T-cell (primary cell): Measurements from ENCODE around the gene THSD7A. TPM values are rescaled to one million over a fixed set of nuclear protein-coding genes. Genes with fewer than 3 reads are reported as not detected.

ENCODE experiments used
- ATAC-seq, 4 experiments: fragments of 200-7000 bp in 3 of 4; fragments of 150-1000 bp in 1 of 4; cut with Tn5 transposase; replicated peaks in 1 of 4; 1 replicate in 3 of 4; 2 replicates in 1 of 4; pipeline ENCODE4 v1.10.0; 2021; ENCODE audit warnings: moderate library complexity in 3 of 4, mild to moderate bottlenecking in 2 of 4, moderate number of reproducible peaks in 1 of 4
- CTCF ChIA-PET, 2 donors: fragments of 300-600 bp; sonication (Branson Sonifier 250); formaldehyde crosslinking; loops; one replicate each; lab custom pipeline; 2022; ENCODE audit warnings: antibody characterized with exemption in 2 of 2; lab: Charles Lee
- POLR2A ChIA-PET, 2 donors: fragments of 300-600 bp; sonication (Branson Sonifier 250); formaldehyde crosslinking; loops; one replicate each; lab custom pipeline; 2022; ENCODE audit warnings: antibody characterized with exemption in 2 of 2; lab: Charles Lee
- DNase-seq, 35 experiments: peaks; one replicate each; pipeline versions ENCODE4 v3.0.0 to v3.0.0-alpha.2; 2013 to 2023
- H3K27ac ChIP-seq: one replicate; pipeline ENCODE4 v1.5.1; 2013; ENCODE audit warnings: low read length
- H3K27me3 ChIP-seq, 2 experiments: replicated peaks in 1 of 2; 1 replicate in 1 of 2; 2 replicates in 1 of 2; pipeline versions ENCODE4 v1.6.1 to v1.7.0; 2013; ENCODE audit warnings: low read length in 1 of 2, mixed read lengths in 1 of 2; ENCODE audit not compliant: control insufficient read depth in 2 of 2, insufficient read depth in 2 of 2; ENCODE audit errors: extremely low read depth in 1 of 2
- H3K36me3 ChIP-seq, 2 donors: 1 replicate in 1 of 2; 2 replicates in 1 of 2; pipeline versions ENCODE4 v1.6.1 to v1.7.0; 2013; ENCODE audit warnings: low read length in 1 of 2; ENCODE audit not compliant: control insufficient read depth in 2 of 2, insufficient read depth in 1 of 2; ENCODE audit errors: extremely low read depth in 1 of 2
- H3K4me1 ChIP-seq, 2 experiments: 1 replicate in 1 of 2; 2 replicates in 1 of 2; pipeline versions ENCODE4 v1.6.1 to v1.7.0; 2013; ENCODE audit warnings: low read length in 2 of 2, mixed read lengths in 1 of 2; ENCODE audit not compliant: insufficient read depth in 2 of 2, control insufficient read depth in 1 of 2; ENCODE audit errors: extremely low read depth in 1 of 2
- H3K4me3 ChIP-seq, 2 donors: 1 replicate in 1 of 2; 2 replicates in 1 of 2; pipeline versions ENCODE4 v1.5.1 to v1.7.0; 2013; ENCODE audit warnings: mild to moderate bottlenecking in 2 of 2, low read length in 1 of 2, moderate library complexity in 1 of 2; ENCODE audit not compliant: control insufficient read depth in 1 of 2; ENCODE audit errors: extremely low read depth in 1 of 2
- H3K9me3 ChIP-seq: 2 replicates; pipeline ENCODE4 v1.7.0; 2013
- H3K27ac Mint-ChIP-seq, 2 donors: one replicate each; pipeline ENCODE4 v1.8.0; 2020 to 2021; ENCODE audit warnings: mild to moderate bottlenecking in 2 of 2, mixed read lengths in 2 of 2
- H3K27me3 Mint-ChIP-seq, 2 donors: one replicate each; pipeline ENCODE4 v1.8.0; 2021 to 2022; ENCODE audit warnings: mixed read lengths in 2 of 2
- H3K36me3 Mint-ChIP-seq: one replicate; pipeline ENCODE4 v1.8.0; 2021; ENCODE audit warnings: mixed read lengths
- H3K4me1 Mint-ChIP-seq, 3 donors: one replicate each; pipeline ENCODE4 v1.8.0; 2020 to 2022; ENCODE audit warnings: mixed read lengths in 3 of 3, mild to moderate bottlenecking in 1 of 3
- H3K4me3 Mint-ChIP-seq, 3 donors: one replicate each; pipeline ENCODE4 v1.8.0; 2020 to 2022; ENCODE audit warnings: mild to moderate bottlenecking in 3 of 3, mixed read lengths in 3 of 3, moderate library complexity in 3 of 3
- H3K9me3 Mint-ChIP-seq, 3 donors: one replicate each; pipeline ENCODE4 v1.8.0; 2020 to 2022; ENCODE audit warnings: mixed read lengths in 3 of 3
- WGBS: methylation state at CpG from one replicate; pipeline ENCODE4 v1.1.5; 2013; ENCODE audit warnings: missing lambda C conversion rate; ENCODE audit not compliant: insufficient coverage; 5-methylcytosine and 5-hydroxymethylcytosine counted together
- total RNA-seq, 35 experiments: library from RNA in 6 of 35; stranded (reverse) in 6 of 35; fragments of 120-200 nt in 1 of 35; gene quantifications; one replicate each; pipeline versions ENCODE4 v1.2.1 to v1.2.4 and lab custom pipeline; 2013 to 2026

Gene THSD7A
- total RNA-seq, 5 donors from 2014 or later (not counting 1 experiment from before 2014, with no cell fraction given): 0.08 to 0.33 TPM; not detected in 3

- no peaks in the 10 kb centered on the region for H3K36me3 Mint-ChIP-seq
- peaks cover 22 to 25% of the 10 kb centered on the region in 2 donors for H3K27me3 Mint-ChIP-seq
- no peak for DNase-seq
- peaks cover 2 to 6% of the 10 kb centered on the region in 2 experiments for H3K27me3 ChIP-seq
- H3K36me3 ChIP-seq: no peaks in the 10 kb centered on the region
- no peak for ATAC-seq
- H3K27ac Mint-ChIP-seq: no peak overlapping the region
- no peaks in the 10 kb centered on the region for H3K9me3 ChIP-seq
- H3K4me1 Mint-ChIP-seq: peaks cover 0 to 14% (median 13%) of the 10 kb centered on the region in 3 donors
- ChIA-PET POLR2A (no interaction called here), CTCF (no interaction called here)
- no peaks in the 10 kb centered on the region for H3K4me1 ChIP-seq
- peaks cover 0 to 3% (median 0%) of the 10 kb centered on the region in 3 donors for H3K9me3 Mint-ChIP-seq
- H3K4me3 Mint-ChIP-seq: no peak overlapping the region
- no peak overlapping the region for H3K4me3 ChIP-seq
- H3K27ac ChIP-seq: no peak overlapping the region
Observed at GRCh38 chr7:11835260-11835659, 3.3 kb upstream of the THSD7A start.

DNA sequence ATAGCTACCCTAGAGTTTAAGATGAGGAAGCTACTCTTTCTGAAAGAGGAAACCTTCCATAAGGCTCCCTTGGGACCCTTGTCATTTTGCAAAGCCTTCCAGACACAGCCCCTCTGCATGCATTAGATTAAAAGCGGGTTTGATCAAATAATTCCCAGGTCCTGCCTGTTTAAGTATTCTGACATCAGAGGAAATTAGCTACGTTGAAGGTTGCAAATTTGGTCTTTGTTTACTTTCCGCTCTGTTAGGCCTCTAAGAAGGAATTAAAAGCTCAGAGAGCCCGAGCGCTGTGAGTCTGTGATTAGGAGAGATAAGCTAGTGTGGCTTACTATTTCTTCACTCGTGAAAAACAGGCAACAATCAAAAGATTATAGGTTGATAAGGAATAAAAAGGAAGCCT lies 1.4 kb upstream of the THSD7A start:
- Mint-ChIP-seq H3K36me3 (no peaks in the 10 kb centered on the region), H3K4me3 (no peak overlapping the region), H3K9me3 (peaks cover 0 to 3% (median 0%) of the 10 kb centered on the region in 3 donors), H3K4me1 (peaks cover 0 to 14% (median 13%) of the 10 kb centered on the region in 3 donors), H3K27ac (no peak overlapping the region), H3K27me3 (peaks cover 27 to 28% of the 10 kb centered on the region in 2 donors)
- WGBS: 33% methylated on average over 4 of the region's 6 CpGs
- POLR2A ChIA-PET: no interaction called here
- peaks cover 2% of the 10 kb centered on the region for H3K9me3 ChIP-seq
- CTCF ChIA-PET: interaction anchor here in 1 of 2 donors (0.6 kb wide), 1 partner anchor 80 kb away, joined by 4 read pairs; no protein-coding TSS in a partner anchor
- H3K27ac ChIP-seq: no peak overlapping the region
- H3K4me1 ChIP-seq: no peaks in the 10 kb centered on the region
- H3K27me3 ChIP-seq: peaks cover 2 to 6% of the 10 kb centered on the region in 2 experiments
- no peak overlapping the region for H3K4me3 ChIP-seq
- DNase-seq (no peak), ATAC-seq (no peak)
- H3K36me3 ChIP-seq: no peaks in the 10 kb centered on the region

DNA sequence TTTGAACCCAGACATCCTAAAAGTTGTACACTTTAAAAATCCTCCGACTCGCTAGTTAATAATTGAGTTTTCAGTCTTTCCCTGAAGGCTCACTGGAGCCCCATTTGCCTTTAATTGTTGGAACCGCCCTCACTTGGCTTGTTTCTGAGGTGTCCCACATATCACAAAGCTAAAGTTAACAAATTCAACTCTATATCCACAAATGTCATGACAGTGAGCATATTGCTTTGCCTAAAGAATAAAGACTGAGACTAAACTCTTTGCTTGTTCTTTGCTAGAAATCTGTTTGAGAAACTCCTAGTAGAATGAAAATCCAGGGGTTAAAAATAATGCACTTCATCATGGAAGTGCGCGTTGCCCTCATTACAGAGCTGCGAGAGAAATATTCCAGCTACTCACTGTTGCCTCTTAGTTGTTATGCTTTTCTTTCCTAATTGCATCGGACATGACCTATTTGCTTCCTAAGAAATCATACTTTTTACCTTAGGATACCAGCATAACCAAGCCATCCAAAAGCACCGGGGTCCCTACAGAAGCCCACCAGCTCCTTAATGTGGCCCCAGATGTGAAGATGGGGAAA lies 752 bp downstream of the THSD7A start:
- H3K27ac Mint-ChIP-seq: no peak overlapping the region
- H3K4me3 Mint-ChIP-seq: peak overlapping the region in 2 of 3 donors; percentile 21 to 40
- peaks cover 0 to 9% (median 0%) of the 10 kb centered on the region in 3 donors for H3K9me3 Mint-ChIP-seq
- H3K36me3 Mint-ChIP-seq: no peaks in the 10 kb centered on the region
- no peaks in the 10 kb centered on the region for H3K36me3 ChIP-seq
- H3K4me1 Mint-ChIP-seq: peaks cover 0 to 14% (median 13%) of the 10 kb centered on the region in 3 donors
- no peak for ATAC-seq
- POLR2A ChIA-PET: no interaction called here
- H3K27me3 Mint-ChIP-seq: peaks cover 27 to 37% of the 10 kb centered on the region in 2 donors
- peaks cover 2 to 6% of the 10 kb centered on the region in 2 experiments for H3K27me3 ChIP-seq
- no peaks in the 10 kb centered on the region for H3K4me1 ChIP-seq
- H3K4me3 ChIP-seq: peak overlapping the region in 1 of 2 donors; percentile 46
- peaks cover 2% of the 10 kb centered on the region for H3K9me3 ChIP-seq
- CTCF ChIA-PET: no interaction called here
- no peak for DNase-seq
- no peak overlapping the region for H3K27ac ChIP-seq
- WGBS: no CpG with 5 or more reads among the region's 8 CpGs

GRCh38 chr7:11830582-11831155 lies 1.3 kb downstream of the THSD7A start:
- Mint-ChIP-seq H3K9me3 (peaks cover 0 to 9% (median 0%) of the 10 kb centered on the region in 3 donors), H3K4me3 (peak overlapping the region in 1 of 3 donors; percentile 21), H3K27me3 (peaks cover 27 to 37% of the 10 kb centered on the region in 2 donors), H3K36me3 (no peaks in the 10 kb centered on the region), H3K4me1 (peaks cover 0 to 14% (median 13%) of the 10 kb centered on the region in 3 donors), H3K27ac (no peak overlapping the region)
- WGBS: 0% methylated on average over 3 of the region's 7 CpGs
- peaks cover 2 to 6% of the 10 kb centered on the region in 2 experiments for H3K27me3 ChIP-seq
- H3K36me3 ChIP-seq: no peaks in the 10 kb centered on the region
- ATAC-seq (no peak), DNase-seq (no peak)
- no peaks in the 10 kb centered on the region for H3K4me1 ChIP-seq
- ChIA-PET POLR2A (no interaction called here), CTCF (no interaction called here)
- H3K4me3 ChIP-seq: no peak overlapping the region
- no peak overlapping the region for H3K27ac ChIP-seq
- H3K9me3 ChIP-seq: peaks cover 2% of the 10 kb centered on the region

DNA sequence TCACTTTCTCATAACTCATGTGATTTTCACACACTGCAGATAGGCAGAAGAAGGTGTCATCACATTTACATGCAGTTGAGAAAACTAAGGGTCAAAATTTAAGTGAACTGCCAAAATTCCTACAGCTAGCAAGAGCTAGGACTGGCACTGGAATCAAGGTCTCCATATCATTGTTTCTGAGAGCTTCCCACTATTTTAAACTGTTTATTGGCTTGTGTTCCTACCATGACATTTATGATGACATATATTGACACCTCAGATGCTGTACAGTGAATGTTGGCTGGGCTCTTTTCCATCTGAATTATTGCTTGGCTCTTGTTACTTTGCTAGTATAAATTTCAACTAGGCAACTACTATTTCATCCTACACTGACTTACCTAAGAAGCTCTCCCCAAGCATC lies 2.0 kb downstream of the THSD7A start:
- Mint-ChIP-seq H3K4me3 (no peak overlapping the region), H3K27ac (no peak overlapping the region), H3K9me3 (peaks cover 0 to 9% (median 0%) of the 10 kb centered on the region in 3 donors), H3K27me3 (peaks cover 27 to 37% of the 10 kb centered on the region in 2 donors), H3K36me3 (no peaks in the 10 kb centered on the region), H3K4me1 (peaks cover 0 to 14% (median 13%) of the 10 kb centered on the region in 3 donors)
- Histone ChIP-seq H3K27me3 (peaks cover 2 to 6% of the 10 kb centered on the region in 2 experiments), H3K9me3 (peaks cover 2% of the 10 kb centered on the region), H3K27ac (no peak overlapping the region), H3K4me3 (no peak overlapping the region), H3K36me3 (no peaks in the 10 kb centered on the region), H3K4me1 (no peaks in the 10 kb centered on the region)
- DNase-seq: no peak
- POLR2A ChIA-PET: no interaction called here
- no peak for ATAC-seq
- CTCF ChIA-PET: no interaction called here

DNA sequence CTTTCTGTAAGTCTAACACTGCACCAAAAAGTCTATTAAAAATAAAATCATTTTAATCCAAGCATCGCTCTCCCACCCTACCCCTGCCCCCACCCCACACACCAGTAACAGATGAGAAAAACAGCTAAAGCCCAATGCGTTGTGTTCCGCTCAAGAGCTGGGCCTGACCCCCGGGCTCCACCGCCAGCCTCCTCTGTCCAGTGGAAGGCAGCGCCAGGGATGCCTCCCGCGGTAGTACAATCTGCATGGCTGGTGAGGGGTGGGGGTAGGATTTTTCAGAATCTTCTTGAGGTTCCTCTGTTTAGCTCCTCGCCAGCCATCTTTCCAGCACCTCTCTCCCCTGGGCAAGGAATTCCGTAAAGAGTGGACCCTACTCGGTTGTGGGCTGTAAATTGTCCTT lies 12.1 kb downstream of the THSD7A start:
- H3K27me3 ChIP-seq: no peaks in the 10 kb centered on the region
- H3K4me1 Mint-ChIP-seq: no peaks in the 10 kb centered on the region

More for the DNA sequence above, 12.1 kb downstream of the THSD7A start:
- Mint-ChIP-seq H3K27me3 (no peaks in the 10 kb centered on the region), H3K9me3 (no peaks in the 10 kb centered on the region), H3K4me3 (no peak overlapping the region), H3K36me3 (no peaks in the 10 kb centered on the region), H3K27ac (no peak overlapping the region)
- ChIA-PET POLR2A (no interaction called here), CTCF (no interaction called here)
- H3K4me1 ChIP-seq: no peaks in the 10 kb centered on the region
- no peak overlapping the region for H3K27ac ChIP-seq
- H3K36me3 ChIP-seq: no peaks in the 10 kb centered on the region
- no peak for ATAC-seq
- no peak overlapping the region for H3K4me3 ChIP-seq
- no peak for DNase-seq
- 80% methylated on average over 1 of the region's 11 CpGs for WGBS
- no peaks in the 10 kb centered on the region for H3K9me3 ChIP-seq
